IMR-90 (cell line): ENCODE measurements around the gene DNAJB5. TPM values are rescaled to one million over a fixed set of nuclear protein-coding genes. Genes with fewer than 3 reads are reported as not detected.

Source experiments
- ATAC-seq: fragments of 200-7000 bp; cut with Tn5 transposase; 2 replicates; pipeline ENCODE4 v1.9.1; 2020; ENCODE audit warnings: low read depth, mild to moderate bottlenecking, moderate library complexity
- BruUV-seq: library from RNA; stranded (reverse); fragments of 400-500 nt; replicated peaks from 2 replicates; lab custom pipeline; 2021; lab: Mats Ljungman, UMichigan
- CTCF ChIA-PET: fragments of 300-600 bp; formaldehyde crosslinking; extraction: SDS; loops from one replicate; lab custom pipeline; 2021; ENCODE audit warnings: antibody characterized with exemption; lab: Yijun Ruan, JAX
- POLR2A ChIA-PET: fragments of 300-600 bp; sonication (Branson Sonifier 250); formaldehyde crosslinking; loops from one replicate; lab custom pipeline; 2022; ENCODE audit warnings: antibody characterized with exemption; ENCODE audit not compliant: unreplicated experiment; lab: Charles Lee
- DNase-seq: peaks from one replicate; pipeline ENCODE4 v3.0.0; 2013
- H2AFZ ChIP-seq: replicated peaks from 2 replicates; pipeline ENCODE3; 2013; ENCODE audit warnings: low read length, mild to moderate bottlenecking; ENCODE audit not compliant: poor library complexity
- H2AK5ac ChIP-seq: 2 replicates; pipeline ENCODE4 v1.6.1; 2013; ENCODE audit warnings: low read depth, low read length, inconsistent platforms
- H2AK9ac ChIP-seq: replicated peaks from 2 replicates; pipeline ENCODE3; 2013; ENCODE audit warnings: mild to moderate bottlenecking, low read depth, low read length, moderate library complexity; ENCODE audit not compliant: poor library complexity
- H2BK120ac ChIP-seq: 2 replicates; pipeline ENCODE4 v1.6.1; 2013; ENCODE audit warnings: low read depth, low read length, inconsistent platforms
- H2BK15ac ChIP-seq: 3 replicates; pipeline ENCODE4 v1.6.1; 2013; ENCODE audit warnings: low read depth, low read length, inconsistent platforms
- H2BK20ac ChIP-seq: 2 replicates; pipeline ENCODE4 v1.6.1; 2013; ENCODE audit warnings: low read depth, mild to moderate bottlenecking, inconsistent platforms, low read length, moderate library complexity
- H2BK5ac ChIP-seq: 2 replicates; pipeline ENCODE4 v1.6.1; 2013; ENCODE audit warnings: mild to moderate bottlenecking, low read depth, low read length, inconsistent platforms; ENCODE audit not compliant: poor library complexity, severe bottlenecking
- H3K14ac ChIP-seq: replicated peaks from 2 replicates; pipeline ENCODE4 v1.6.1; 2013; ENCODE audit warnings: low read depth, low read length, inconsistent platforms
- H3K18ac ChIP-seq: 2 replicates; pipeline ENCODE4 v1.6.1; 2013; ENCODE audit warnings: low read depth, low read length, control low read depth
- H3K23ac ChIP-seq: 2 replicates; pipeline ENCODE4 v1.6.1; 2013; ENCODE audit warnings: low read depth, low read length, inconsistent platforms
- H3K27ac ChIP-seq: 2 replicates; pipeline ENCODE4 v1.5.1; 2013; ENCODE audit warnings: mild to moderate bottlenecking, control low read depth, low read length; ENCODE audit not compliant: insufficient read depth
- H3K27me3 ChIP-seq: 2 replicates; pipeline ENCODE4 v1.6.1; 2013; ENCODE audit warnings: low read length; ENCODE audit not compliant: control insufficient read depth, insufficient read depth
- H3K36me3 ChIP-seq: 2 replicates; pipeline ENCODE4 v1.6.1; 2013; ENCODE audit warnings: low read length, mixed read lengths; ENCODE audit not compliant: control insufficient read depth, insufficient read depth
- H3K4ac ChIP-seq: 2 replicates; pipeline ENCODE4 v1.6.1; 2013; ENCODE audit warnings: low read depth, low read length, inconsistent platforms
- H3K4me1 ChIP-seq: 2 replicates; pipeline ENCODE4 v1.6.1; 2013; ENCODE audit warnings: low read length, mixed read lengths; ENCODE audit not compliant: control insufficient read depth, insufficient read depth
- H3K4me2 ChIP-seq: 2 replicates; pipeline ENCODE4 v1.6.1; 2013; ENCODE audit warnings: low read depth, mild to moderate bottlenecking, control low read depth, low read length, moderate library complexity
- H3K4me3 ChIP-seq: 2 replicates; pipeline ENCODE4 v1.5.1; 2013; ENCODE audit warnings: low read depth, mild to moderate bottlenecking, control low read depth, low read length, moderate library complexity; ENCODE audit not compliant: insufficient read depth
- H3K56ac ChIP-seq: 2 replicates; pipeline ENCODE4 v1.6.1; 2013; ENCODE audit warnings: low read length, inconsistent platforms; ENCODE audit not compliant: insufficient read depth; ENCODE audit errors: extremely low read depth
- H3K79me1 ChIP-seq, 2 experiments: 2 replicates each; pipeline ENCODE4 v1.6.1; 2013; ENCODE audit warnings: low read length in 2 of 2, inconsistent platforms in 1 of 2, low read depth in 1 of 2
- H3K9ac ChIP-seq: 2 replicates; pipeline ENCODE4 v1.6.1; 2013; ENCODE audit warnings: low read depth, low read length, control low read depth
- H3K9me1 ChIP-seq: 2 replicates; pipeline ENCODE4 v1.6.1; 2013; ENCODE audit warnings: low read length, inconsistent platforms; ENCODE audit not compliant: insufficient read depth
- H3K9me3 ChIP-seq: 2 replicates; pipeline ENCODE4 v1.6.1; 2013; ENCODE audit warnings: low read length; ENCODE audit not compliant: control insufficient read depth, insufficient read depth
- H4K20me1 ChIP-seq: 2 replicates; pipeline ENCODE4 v1.6.1; 2013; ENCODE audit warnings: low read length, inconsistent platforms; ENCODE audit not compliant: insufficient read depth
- H4K5ac ChIP-seq: 2 replicates; pipeline ENCODE4 v1.6.1; 2013; ENCODE audit warnings: mild to moderate bottlenecking, low read depth, low read length, control low read depth
- H4K8ac ChIP-seq, 2 experiments: 2 replicates each; pipeline ENCODE4 v1.6.1; 2013; ENCODE audit warnings: low read depth in 2 of 2, low read length in 2 of 2, control low read depth in 1 of 2, inconsistent platforms in 1 of 2
- H4K91ac ChIP-seq: 2 replicates; pipeline ENCODE4 v1.6.1; 2013; ENCODE audit warnings: low read depth, low read length, inconsistent platforms; ENCODE audit not compliant: insufficient read depth
- CEBPB ChIP-seq: IDR thresholded peaks from 2 replicates; pipeline ENCODE4 v1.6.1; 2012; ENCODE audit warnings: low read depth, low read length, improper control_type of control experiment
- FOS ChIP-seq: fragments of 150-350 bp; IDR thresholded peaks from 2 replicates; pipeline ENCODE4 v1.6.1; 2016; ENCODE audit warnings: low read depth, low read length
- MAFK ChIP-seq: IDR thresholded peaks from 2 replicates; pipeline ENCODE4 v1.6.1; 2012; ENCODE audit warnings: low read depth, low read length, improper control_type of control experiment
- NFE2L2 ChIP-seq: fragments of 150-350 bp; IDR thresholded peaks from 2 replicates; pipeline ENCODE4 v1.6.1; 2016; ENCODE audit warnings: low read depth, mild to moderate bottlenecking, low read length
- POLR2A ChIP-seq: IDR thresholded peaks from 2 replicates; pipeline ENCODE4 v1.6.1; 2012; ENCODE audit warnings: mild to moderate bottlenecking, low read depth, low read length
- RAD21 ChIP-seq: IDR thresholded peaks from 2 replicates; pipeline ENCODE4 v1.6.1; 2012; ENCODE audit warnings: low read length, improper control_type of control experiment
- RCOR1 ChIP-seq: IDR thresholded peaks from 2 replicates; pipeline ENCODE4 v1.6.1; 2012; ENCODE audit warnings: mild to moderate bottlenecking, low read length, improper control_type of control experiment; ENCODE audit not compliant: insufficient replicate concordance
- WGBS, 2 experiments: methylation state at CpG; one replicate each; pipeline versions ENCODE4 v1.1.5 to v1.1.7; 2013; ENCODE audit warnings: missing lambda C conversion rate in 2 of 2; ENCODE audit not compliant: insufficient read length in 1 of 2; ENCODE audit errors: extremely low coverage in 2 of 2; 5-methylcytosine and 5-hydroxymethylcytosine counted together
- dilution Hi-C: fragments of 300-500 bp; cut with HindIII; formaldehyde crosslinking; loops from one replicate; pipeline ENCODE4 v1.14.3; 2018; ENCODE audit warnings: low sequenced_read_pairs; ENCODE audit not compliant: unreplicated experiment
- in situ Hi-C: fragments of 300-500 bp; cut with MboI; formaldehyde crosslinking; loops from 3 replicates; pipeline ENCODE4 v1.14.3; 2019; ENCODE audit warnings: low sequenced_read_pairs, inconsistent platforms, mixed read lengths
- intact Hi-C: fragments of 100-400 bp; cut with micrococcal nuclease; formaldehyde crosslinking; loops from 2 replicates; pipeline ENCODE4 v1.10.0; 2022
- polyA plus RNA-seq, 3 experiments: library from polyadenylated mRNA; depleted of rRNA; stranded (reverse); fragments of >200 nt; gene quantifications; 2 replicates each; pipeline ENCODE4 v1.2.3, GENCODE V29; 2012; ENCODE audit warnings: low replicate concordance in 1 of 3
- total RNA-seq: library from RNA; depleted of rRNA; stranded (reverse); fragments of >200 nt; gene quantifications from 2 replicates; pipeline ENCODE4 v1.2.3, GENCODE V29; 2012
- TF ChIP-seq, protein P1 (sequence below): conservative IDR thresholded peaks from 2 replicates; pipeline ENCODE4 v1.5.1; 2012; ENCODE audit warnings: mild to moderate bottlenecking, low read depth, low read length, improper control_type of control experiment

The DNAJB5 gene
- total and polyA plus RNA-seq, 2 of the 4 experiments (the other 2 are of a cell fraction) = 11.4 to 14.9 TPM

DNA sequence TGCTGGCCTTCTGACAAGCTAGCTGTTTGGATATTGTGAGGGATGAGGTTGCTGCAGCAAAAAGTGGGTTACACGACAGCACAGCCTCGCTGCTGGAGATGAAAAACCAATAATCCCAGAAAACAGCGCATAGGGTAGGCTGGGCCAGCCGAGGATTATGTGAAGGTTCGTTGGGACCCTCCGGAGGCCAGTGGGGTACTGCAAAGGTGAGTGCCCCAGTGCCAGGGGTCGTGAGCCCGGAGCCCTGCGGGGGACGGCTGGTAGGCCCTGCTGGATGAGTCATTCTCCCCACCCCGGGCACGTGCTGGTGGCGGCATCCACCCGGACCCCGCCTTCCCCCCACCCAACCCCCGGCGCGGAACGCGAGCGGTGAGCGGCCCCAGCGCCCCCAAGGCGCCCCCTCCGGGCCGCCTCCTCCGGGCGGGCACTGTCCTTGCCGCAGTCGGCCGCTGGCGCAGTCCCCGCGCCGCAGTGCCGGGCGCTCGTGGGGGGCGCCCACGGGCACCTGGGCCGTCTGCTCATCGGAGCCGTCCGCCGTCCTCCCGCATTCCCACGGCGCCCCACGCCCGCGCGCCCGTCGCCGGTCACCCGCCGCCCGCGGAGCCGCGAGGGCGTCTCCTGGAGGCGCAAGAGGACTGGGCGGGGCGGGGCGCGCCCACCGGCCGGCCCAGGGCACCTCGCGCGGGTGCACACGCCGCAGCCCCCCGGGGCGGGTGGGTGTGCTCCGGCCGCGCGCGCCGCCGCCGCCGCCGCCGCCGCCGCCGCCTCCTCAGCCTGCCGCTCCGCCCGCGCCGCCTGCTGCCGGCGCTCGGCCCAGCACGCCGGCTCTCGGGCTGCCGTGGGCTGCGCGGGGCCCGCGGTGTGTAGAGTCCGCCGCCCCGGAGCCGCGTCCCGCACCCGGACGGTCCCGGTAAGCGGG lies 31.8 kb upstream of the DNAJB5 start, which contains the start of gene PHF24 (continued):
- TF ChIP-seq MAFK (no peak), FOS (no peak)

DNA sequence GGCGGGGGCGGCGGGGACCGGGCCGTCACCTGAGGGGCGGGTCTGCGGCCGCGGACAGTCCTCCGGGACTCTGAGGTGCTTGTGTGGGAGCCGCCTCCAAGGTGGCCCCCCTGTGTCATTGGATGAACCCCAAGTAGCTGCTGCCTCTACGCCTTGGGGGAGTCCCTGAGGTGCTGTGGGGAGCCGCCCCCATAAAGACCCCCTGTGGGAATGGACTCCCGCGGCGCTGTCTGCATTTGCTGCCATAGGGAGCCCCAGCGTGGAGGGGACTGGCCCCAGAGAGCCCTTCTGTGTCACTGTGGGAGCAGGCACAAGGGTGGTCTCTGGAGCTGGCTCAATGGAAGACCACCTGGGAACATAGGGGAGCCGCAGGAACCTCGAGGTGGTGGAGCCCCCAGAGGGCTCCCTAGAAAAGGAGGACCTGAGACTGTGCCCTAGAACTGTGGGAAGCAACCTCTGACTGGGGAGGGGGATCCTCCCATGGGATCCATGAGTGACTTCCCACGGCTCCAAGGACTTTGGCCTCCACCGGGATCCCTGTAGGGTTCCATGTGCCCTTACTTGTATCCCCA lies 31.0 kb upstream of the DNAJB5 start:
- H3K27me3 ChIP-seq = peaks cover 58% of the 10 kb centered on the region
- no peak overlapping the region for H3K4me2 ChIP-seq
- no peak overlapping the region for H3K27ac ChIP-seq
- H3K79me1 ChIP-seq = no peaks in the 10 kb centered on the region
- H3K9ac ChIP-seq = no peak overlapping the region
- no TSS peak for BruUV-seq
- no peak overlapping the region for H3K4ac ChIP-seq
- no peaks in the 10 kb centered on the region for H3K9me1 ChIP-seq
- WGBS, 2 experiments = 0% methylated on average over 1 of the region's 21 CpGs; no CpG with 5 or more reads in 1 of the 2 experiments
- H4K20me1 ChIP-seq = no peaks in the 10 kb centered on the region
- no peak for DNase-seq
- POLR2A ChIA-PET = no interaction called here
- intact Hi-C loops (no loop called here), dilution Hi-C loops (no loop called here), in situ Hi-C loops (no loop called here)
- no peaks in the 10 kb centered on the region for H3K36me3 ChIP-seq
- H4K8ac ChIP-seq = no peak overlapping the region
- H3K9me3 ChIP-seq = no peaks in the 10 kb centered on the region
- H3K23ac ChIP-seq = no peak overlapping the region
- H2BK15ac ChIP-seq = no peak overlapping the region
- no peak overlapping the region for H3K14ac ChIP-seq
- no peak overlapping the region for H2BK5ac ChIP-seq
- no peak overlapping the region for H3K56ac ChIP-seq
- H3K4me3 ChIP-seq = no peak overlapping the region
- CTCF ChIA-PET = no interaction called here
- H2BK20ac ChIP-seq = no peak overlapping the region
- no peak overlapping the region for H2AK9ac ChIP-seq
- H3K18ac ChIP-seq = no peak overlapping the region
- H4K5ac ChIP-seq = no peak overlapping the region
- ATAC-seq = no peak
- no peak for TF ChIP-seq RAD21
- no peak for TF ChIP-seq RCOR1
- no peak for TF ChIP-seq CEBPB
- TF ChIP-seq NFE2L2 = no peak
- TF ChIP-seq, protein P1, sequence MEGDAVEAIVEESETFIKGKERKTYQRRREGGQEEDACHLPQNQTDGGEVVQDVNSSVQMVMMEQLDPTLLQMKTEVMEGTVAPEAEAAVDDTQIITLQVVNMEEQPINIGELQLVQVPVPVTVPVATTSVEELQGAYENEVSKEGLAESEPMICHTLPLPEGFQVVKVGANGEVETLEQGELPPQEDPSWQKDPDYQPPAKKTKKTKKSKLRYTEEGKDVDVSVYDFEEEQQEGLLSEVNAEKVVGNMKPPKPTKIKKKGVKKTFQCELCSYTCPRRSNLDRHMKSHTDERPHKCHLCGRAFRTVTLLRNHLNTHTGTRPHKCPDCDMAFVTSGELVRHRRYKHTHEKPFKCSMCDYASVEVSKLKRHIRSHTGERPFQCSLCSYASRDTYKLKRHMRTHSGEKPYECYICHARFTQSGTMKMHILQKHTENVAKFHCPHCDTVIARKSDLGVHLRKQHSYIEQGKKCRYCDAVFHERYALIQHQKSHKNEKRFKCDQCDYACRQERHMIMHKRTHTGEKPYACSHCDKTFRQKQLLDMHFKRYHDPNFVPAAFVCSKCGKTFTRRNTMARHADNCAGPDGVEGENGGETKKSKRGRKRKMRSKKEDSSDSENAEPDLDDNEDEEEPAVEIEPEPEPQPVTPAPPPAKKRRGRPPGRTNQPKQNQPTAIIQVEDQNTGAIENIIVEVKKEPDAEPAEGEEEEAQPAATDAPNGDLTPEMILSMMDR = no peak
- TF ChIP-seq POLR2A = no peak
- no peak overlapping the region for H2BK120ac ChIP-seq
- H4K91ac ChIP-seq = no peak overlapping the region
- H2AFZ ChIP-seq = no peak overlapping the region
- H3K4me1 ChIP-seq = no peaks in the 10 kb centered on the region
- H2AK5ac ChIP-seq = no peak overlapping the region
